GM21737 (cell line): ENCODE results near the gene MATK.

Experiments used
- ATAC-seq: cut with Tn5 transposase; IDR thresholded peaks from one replicate; pipeline ENCODE4 v1.9.1; 2021; ENCODE audit warnings: mild to moderate bottlenecking, moderate library complexity; ENCODE audit not compliant: unreplicated experiment

Gene MATK

GRCh38 chr19:3785938-3786824 is at the start of gene MATK:
MATK (minus strand) TSS chr19:3786381; CDS start chr19:3785135, 1,246 bp downstream.
- no peak for ATAC-seq

- no peak for ATAC-seq
Observed at GRCh38 chr19:3835055-3835435, 48.9 kb upstream of the MATK start.

- ATAC-seq = no peak
Observed at GRCh38 chr19:3834349-3835054, 48.3 kb upstream of the MATK start.

GRCh38 chr19:3833578-3834348 is 47.6 kb upstream of the MATK start:
- no peak for ATAC-seq

GRCh38 chr19:3832001-3832400 is 45.8 kb upstream of the MATK start:
- ATAC-seq = no peak

- ATAC-seq = no peak
Observed at GRCh38 chr19:3831601-3832000, 45.4 kb upstream of the MATK start.

GRCh38 chr19:3830621-3831589 is 44.7 kb upstream of the MATK start:
- no peak for ATAC-seq

GRCh38 chr19:3827306-3827705 is 41.1 kb upstream of the MATK start:
- ATAC-seq = no peak

- ATAC-seq = no peak
Observed at GRCh38 chr19:3826163-3826562, 40.0 kb upstream of the MATK start.

- ATAC-seq = no peak
Observed at GRCh38 chr19:3825286-3825956, 39.2 kb upstream of the MATK start.

- ATAC-seq = no peak
Observed at GRCh38 chr19:3823350-3823713, 37.2 kb upstream of the MATK start.

- ATAC-seq = no peak
Observed at GRCh38 chr19:3822683-3823349, 36.6 kb upstream of the MATK start.

GRCh38 chr19:3821857-3822364 is 35.7 kb upstream of the MATK start:
- no peak for ATAC-seq

- ATAC-seq = no peak
Observed at GRCh38 chr19:3821156-3821555, 35.0 kb upstream of the MATK start.

- no peak for ATAC-seq
Observed at GRCh38 chr19:3819989-3820388, 33.8 kb upstream of the MATK start.

GRCh38 chr19:3818918-3819317 is 32.7 kb upstream of the MATK start:
- no peak for ATAC-seq

- ATAC-seq = no peak
Observed at GRCh38 chr19:3818466-3818865, 32.3 kb upstream of the MATK start.

- ATAC-seq = no peak
Observed at GRCh38 chr19:3817761-3818160, 31.6 kb upstream of the MATK start.

GRCh38 chr19:3816566-3817218 is 30.5 kb upstream of the MATK start:
- ATAC-seq = no peak
